Middle frontal gyrus (tissue), 1 donor: ENCODE measurements around the gene TKFC.

ENCODE experiments used
- DNase-seq: peaks from one replicate; pipeline ENCODE4 v3.0.0-alpha.2; 2015; ENCODE audit warnings: low spot score; ENCODE audit errors: extremely low spot score

TKFC gene

GRCh38 chr11:61345954-61346843 is 13.2 kb downstream of the TKFC start:
- DNase-seq: no peak

DNA sequence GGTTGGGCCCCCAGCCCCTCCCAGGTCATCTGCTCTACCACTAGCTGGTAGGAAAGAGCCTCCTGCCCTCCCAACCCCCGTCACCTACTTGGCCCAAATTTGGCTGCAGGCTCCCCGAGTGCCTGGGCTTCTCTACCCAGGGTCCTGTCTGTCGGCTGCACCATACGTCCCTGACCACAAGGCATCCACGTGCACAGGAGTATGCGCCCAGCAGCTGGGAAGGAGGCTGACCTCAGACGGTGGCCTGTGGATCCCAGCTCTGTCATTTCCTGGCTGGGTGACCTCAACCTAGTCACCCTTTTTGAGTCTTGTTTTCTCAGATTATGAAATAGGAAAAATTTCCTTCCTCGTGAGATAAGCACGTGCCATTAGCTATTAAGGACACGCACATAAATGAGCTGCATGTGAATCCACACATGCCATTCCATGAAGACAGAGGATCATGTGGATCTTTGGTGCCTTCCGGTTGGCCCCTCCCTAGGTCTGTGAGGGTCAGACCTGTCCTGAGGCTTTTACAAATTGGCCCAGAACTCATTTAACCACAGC is 15.0 kb downstream of the TKFC start:
- DNase-seq: no peak

- no peak for DNase-seq
Measured at GRCh38 chr11:61349189-61349751, 16.2 kb downstream of the TKFC start.

- DNase-seq: no peak
Measured at GRCh38 chr11:61349916-61350315, 16.9 kb downstream of the TKFC start.

DNA sequence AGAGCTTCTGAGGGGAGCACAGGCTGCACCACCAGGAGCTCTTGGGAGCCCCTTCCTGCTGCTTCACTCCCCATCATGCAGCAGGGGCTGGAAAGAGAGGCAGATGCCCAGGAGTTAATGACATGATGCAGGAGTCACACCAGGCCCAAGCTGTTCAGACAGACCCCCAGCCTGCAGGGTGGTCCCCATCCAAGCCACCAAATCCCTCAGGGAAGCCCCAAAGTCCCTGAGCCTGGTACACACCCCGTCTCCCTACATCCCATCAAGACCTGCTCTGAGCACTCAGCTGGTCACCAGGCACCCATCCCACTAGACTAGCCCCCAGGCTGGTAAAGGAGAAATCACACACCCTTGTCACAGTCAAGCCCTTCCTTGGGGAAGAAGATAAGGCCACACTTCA is 17.3 kb downstream of the TKFC start:
- no peak for DNase-seq

- no peak for DNase-seq
Measured at GRCh38 chr11:61350803-61351202, 17.8 kb downstream of the TKFC start.

- DNase-seq: no peak
Measured at GRCh38 chr11:61352038-61352437, 19.0 kb downstream of the TKFC start.

GRCh38 chr11:61353131-61354067 is 20.4 kb downstream of the TKFC start:
- no peak for DNase-seq

DNA sequence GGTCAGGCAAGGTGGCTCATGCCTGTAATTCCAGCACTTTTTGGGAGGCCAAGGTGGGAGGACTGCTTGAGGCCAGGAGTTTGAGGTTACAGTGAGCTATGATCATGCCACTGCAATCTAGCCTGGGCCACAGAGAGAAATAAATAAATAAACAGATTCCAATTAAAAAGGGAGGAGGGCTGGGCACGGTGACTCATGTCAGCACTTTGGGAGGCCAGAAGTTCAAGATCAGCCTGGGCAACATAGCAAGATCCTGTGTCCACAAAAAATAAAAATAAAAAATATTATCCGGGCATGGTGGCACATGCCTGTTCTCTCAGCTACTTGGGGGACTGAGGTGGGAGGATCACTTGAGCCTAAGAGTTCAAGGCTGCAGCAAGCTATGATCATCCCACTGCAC is 21.2 kb downstream of the TKFC start:
- DNase-seq: no peak

DNA sequence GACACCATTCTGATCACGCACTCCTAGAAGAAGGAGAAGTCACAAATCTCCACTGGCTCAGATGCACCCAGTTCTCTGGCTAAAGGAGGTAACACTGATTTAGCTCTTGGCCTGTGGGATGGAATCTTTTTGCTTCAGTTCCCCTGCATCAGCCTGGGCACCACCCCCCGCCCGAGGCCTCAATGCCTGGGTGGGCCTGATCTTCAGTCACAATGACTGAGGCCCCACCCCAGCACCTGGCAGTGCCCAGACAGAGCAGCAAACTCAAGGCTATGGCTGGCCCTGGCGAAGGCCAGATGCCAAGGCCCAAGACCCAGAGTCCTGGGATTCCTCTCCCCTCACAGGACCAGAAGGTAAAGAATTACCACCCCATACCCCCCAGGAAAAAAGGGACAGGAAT is 23.7 kb downstream of the TKFC start:
- DNase-seq: no peak

GRCh38 chr11:61357233-61357893 is 24.3 kb downstream of the TKFC start:
- no peak for DNase-seq

DNA sequence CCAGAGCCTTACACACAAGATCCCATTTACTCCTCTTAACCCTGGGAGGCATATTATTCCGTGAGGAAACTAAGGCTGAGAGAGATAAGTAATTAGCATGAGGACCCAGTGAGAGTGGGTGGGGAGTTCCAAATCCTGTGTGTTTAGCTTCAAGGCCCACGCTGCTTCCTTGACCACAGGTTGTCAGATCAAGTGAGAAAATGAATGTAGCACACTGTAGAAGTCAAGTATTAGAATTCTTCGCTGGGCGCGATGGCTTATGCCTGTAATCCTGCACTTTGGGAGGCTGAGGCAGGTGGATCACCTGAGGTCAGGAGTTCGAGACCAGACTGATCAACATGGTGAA is 24.8 kb downstream of the TKFC start:
- DNase-seq: no peak

GRCh38 chr11:61358566-61358965 is 25.5 kb downstream of the TKFC start:
- DNase-seq: no peak

GRCh38 chr11:61359516-61359915 is 26.5 kb downstream of the TKFC start:
- DNase-seq: no peak

DNA sequence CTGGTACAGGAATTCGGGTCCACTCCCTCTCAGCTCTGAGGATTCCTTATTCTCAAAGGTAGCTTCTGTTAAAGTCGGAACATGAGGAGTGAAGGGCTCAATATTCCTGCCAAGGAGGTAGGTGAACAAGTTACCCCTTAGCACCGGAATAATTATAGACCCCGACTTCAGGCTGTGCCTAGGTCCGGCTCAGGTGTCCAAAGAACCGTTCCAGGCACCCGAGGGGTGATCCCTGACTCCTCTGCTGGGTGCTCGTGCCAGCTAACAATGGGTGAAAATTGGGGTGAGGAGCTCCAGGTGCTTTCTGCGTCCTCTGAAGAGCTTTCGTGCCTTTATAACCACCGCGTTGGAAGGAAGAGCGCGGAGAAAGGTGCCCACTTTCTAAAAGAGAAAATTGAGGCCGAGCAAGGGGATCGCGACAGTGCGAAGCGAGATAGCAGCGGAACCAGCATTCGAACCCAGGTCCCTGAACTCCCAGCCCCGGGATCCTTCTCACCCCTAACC is 28.3 kb downstream of the TKFC start:
- DNase-seq: no peak

DNA sequence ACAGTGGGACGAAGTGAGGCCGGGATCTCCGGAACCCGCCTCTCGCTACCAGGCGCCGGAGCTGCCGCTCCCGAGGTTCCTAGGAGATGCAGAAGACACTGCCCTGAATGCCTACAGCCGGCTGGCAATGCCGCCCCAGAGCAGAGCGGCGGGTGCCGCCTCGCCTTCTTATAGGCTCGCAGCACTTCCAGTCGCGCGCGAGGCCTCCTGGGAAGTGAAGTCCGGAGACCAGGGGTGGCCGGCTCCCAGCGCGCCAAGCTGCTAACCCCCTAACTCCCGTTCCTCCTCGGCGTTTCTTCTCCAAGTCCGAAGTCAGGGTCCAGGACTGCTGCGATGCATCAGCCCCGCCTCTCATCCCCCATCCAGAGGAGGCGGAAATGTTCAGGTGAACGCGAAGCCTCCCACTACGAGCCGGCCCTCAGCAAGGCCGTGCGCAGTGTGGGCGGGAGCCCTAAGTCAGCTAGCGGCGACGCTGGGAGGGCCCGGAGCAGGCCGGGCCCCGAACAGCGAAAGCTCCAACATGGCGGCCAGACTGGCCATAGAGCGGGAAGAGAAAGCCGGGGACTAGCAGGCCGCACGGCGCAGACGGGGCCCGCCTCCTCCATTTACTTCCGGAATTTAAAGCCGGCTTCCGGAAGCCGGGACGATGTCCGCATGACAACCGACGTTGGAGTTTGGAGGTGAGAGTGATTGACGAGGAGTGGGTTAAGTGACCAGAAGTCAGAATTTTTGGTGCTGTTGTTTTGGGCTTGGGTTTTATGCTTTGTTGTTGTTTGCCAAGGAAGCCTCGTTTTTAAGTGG is 28.9 kb downstream of the TKFC start, which contains the start of the genes CYB561A3 and TMEM138:
TSS of gene CYB561A3 (minus strand) at position 142 of the 801 bp plus-strand sequence. CDS start 5,169 bp downstream, outside the sequence.
TSS of gene TMEM138 (plus strand) at position 634 of the 801 bp plus-strand sequence. CDS start 2,017 bp downstream, outside the sequence.
- DNase-seq: peak; percentile 90

- DNase-seq: no peak
Measured at GRCh38 chr11:61362542-61362875, 29.5 kb downstream of the TKFC start.

DNA sequence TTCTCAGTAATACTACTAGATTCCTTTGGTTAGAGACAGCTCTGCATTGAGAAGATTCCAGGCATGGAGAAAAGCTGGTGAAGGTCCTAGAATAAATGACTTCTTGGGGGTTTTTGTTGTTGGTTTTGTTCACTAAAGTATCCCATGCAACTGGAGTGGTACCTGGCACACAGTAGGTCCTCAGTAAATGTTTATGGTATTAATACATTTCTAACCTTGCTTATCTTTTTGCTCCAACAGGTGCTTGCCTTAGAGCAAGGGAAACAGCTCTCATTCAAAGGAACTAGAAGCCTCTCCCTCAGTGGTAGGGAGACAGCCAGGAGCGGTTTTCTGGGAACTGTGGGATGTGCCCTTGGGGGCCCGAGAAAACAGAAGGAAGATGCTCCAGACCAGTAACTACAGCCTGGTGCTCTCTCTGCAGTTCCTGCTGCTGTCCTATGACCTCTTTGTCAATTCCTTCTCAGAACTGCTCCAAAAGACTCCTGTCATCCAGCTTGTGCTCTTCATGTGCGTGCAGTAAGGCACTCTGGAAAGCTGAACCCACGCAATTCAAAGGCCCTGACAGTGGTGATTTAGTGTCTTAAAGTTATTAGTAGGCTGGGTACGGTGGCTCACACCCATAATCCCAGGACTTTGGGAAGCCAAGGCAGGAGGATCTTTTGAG is 31.1 kb downstream of the TKFC start:
- no peak for DNase-seq

GRCh38 chr11:61367406-61367805 is 34.4 kb downstream of the TKFC start:
- no peak for DNase-seq
